ENCODE measurements around the gene CRYGB. TPM values are rescaled to one million over a fixed set of nuclear protein-coding genes. Genes with fewer than 3 reads are reported as not detected.
"Not testable (repeated sequence)": the region's sequence is repeated elsewhere in the genome, so short reads cannot be mapped to it uniquely, and the experiment has no call there.

CRYGB gene
- total RNA-seq, 1 experiment from 2014 or later: not detected

DNA sequence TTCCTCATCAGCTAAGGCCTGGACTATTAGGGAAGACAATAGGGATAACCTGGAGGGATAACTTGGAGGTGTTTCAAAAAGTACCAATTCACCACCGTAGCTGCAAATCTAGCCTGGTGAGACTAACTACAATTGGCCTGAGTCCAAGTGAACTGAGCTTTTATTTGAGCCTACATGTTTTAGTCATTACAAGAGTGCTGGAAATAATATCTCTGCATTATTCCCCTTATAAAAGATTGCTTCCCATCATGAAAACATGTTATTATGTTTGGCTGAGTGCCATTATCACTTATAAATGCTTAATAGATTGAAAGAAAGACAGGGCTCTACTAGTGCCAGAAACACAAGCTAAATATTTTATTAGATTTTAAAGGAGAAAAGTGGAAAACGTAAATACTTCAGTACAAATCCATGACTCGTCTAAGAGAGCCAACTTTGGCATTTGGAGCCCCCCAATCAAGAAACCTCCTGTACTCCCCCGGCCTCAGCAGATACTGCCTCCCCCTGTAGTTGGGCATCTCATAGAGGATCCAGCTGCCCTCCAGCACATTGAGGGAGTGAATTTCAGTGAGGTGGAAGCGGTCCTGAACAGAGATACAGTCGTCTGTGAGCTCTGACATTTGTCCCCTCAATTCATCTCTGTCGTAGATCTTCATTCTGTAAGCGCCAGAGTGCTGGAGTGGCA is 3.6 kb downstream of the CRYGB start (continued):
- no peak for TF ChIP-seq ZBTB33 (IDR thresholded peaks at IDR 0.05; ENCODE audit: extremely low read depth, insufficient replicate concordance, low read length)

DNA sequence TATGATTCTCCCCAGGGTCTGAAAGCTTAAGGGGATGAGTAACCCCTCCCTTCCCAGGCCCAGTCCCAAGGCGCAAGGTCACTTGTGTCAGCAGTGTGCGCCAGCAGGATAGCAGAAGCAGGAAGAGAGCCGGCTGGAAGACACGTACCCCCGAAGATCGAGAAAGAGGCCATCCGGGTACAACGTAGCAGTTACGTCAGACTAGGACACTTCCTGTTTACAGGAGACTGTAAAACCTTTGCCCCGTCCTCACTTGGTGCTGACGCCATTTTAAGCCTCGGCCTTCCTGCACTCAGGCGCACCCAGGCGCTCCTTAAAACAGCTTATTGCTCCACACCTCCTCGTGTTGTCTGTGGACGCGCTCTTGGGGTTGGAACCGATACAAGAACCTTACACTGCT is 6.5 kb downstream of the CRYGB start:
- no peaks in the 10 kb centered on the region for H3K4me1 ChIP-seq (ENCODE audit: control insufficient read depth in 1 of 2, insufficient read depth in 2 of 2, low read length in 2 of 2)
- TF ChIP-seq ZBTB33 (IDR thresholded peaks at IDR 0.05; ENCODE audit: extremely low read depth, insufficient replicate concordance, low read length) (no peak), ZFX (IDR thresholded peaks at IDR 0.05) (no peak)
- H3K79me2 ChIP-seq (ENCODE audit: insufficient read depth, low read length): no peaks in the 10 kb centered on the region
- H3K9me2 ChIP-seq (ENCODE audit: insufficient read depth): no peaks in the 10 kb centered on the region
- ChIA-PET CTCF (no interaction called here), RAD21 (ENCODE audit: low non-redundant PET in 1 of 2, low total read pairs in 2 of 2, uncharacterized antibody in 2 of 2, unreplicated experiment in 2 of 2) (no interaction called here), POLR2A (no interaction called here)
- no peaks in the 10 kb centered on the region for H3K27me3 ChIP-seq (ENCODE audit: insufficient read depth, low read length)
- H3K9me3 ChIP-seq (ENCODE audit: control insufficient read depth in 1 of 2, insufficient read depth in 1 of 2, low read depth in 1 of 2, low read length in 2 of 2): no peaks in the 10 kb centered on the region
- intact Hi-C loops (cut with micrococcal nuclease): no loop called here
- H2AFZ ChIP-seq (ENCODE audit: low read depth, low read length, poor library complexity, severe bottlenecking): no peak overlapping the region
- H3K4me3 ChIP-seq (replicated peaks in 1 of 2; ENCODE audit: low read depth in 1 of 2, low read length in 2 of 2): no peak overlapping the region
- no peaks in the 10 kb centered on the region for H3K36me3 ChIP-seq (ENCODE audit: control insufficient read depth in 1 of 2, insufficient read depth in 2 of 2, low read length in 2 of 2)
- no TSS peak for BruUV-seq (replicated peaks)
- DNase-seq (ENCODE audit: low read depth, low spot score) (no peak), ATAC-seq (no peak)
- H3K9ac ChIP-seq (ENCODE audit: low read length): no peak overlapping the region
- H3K27ac ChIP-seq (ENCODE audit: low read depth, low read length): no peak overlapping the region
- H3K4me2 ChIP-seq (ENCODE audit: low read length): no peak overlapping the region
- no peaks in the 10 kb centered on the region for H4K20me1 ChIP-seq (ENCODE audit: insufficient read depth)

DNA sequence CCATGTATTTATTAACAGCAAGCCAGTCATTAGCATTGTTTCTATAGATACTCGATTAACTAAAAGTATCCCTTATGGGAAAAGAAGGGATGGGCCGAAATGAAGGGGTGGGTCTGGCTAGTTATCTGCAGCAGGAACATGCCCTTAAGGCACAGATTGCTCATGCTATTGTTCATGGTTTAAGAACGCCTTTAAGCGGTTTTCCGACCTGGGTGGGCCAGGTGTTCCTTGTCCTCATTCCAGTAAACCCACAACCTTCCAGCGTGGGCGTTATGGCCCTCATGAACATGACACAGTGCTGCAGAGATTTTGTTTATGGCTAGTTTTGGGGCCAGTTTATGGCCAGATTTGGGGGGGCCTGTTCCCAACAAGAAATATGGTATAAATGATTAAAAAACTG is 7.6 kb downstream of the CRYGB start:
- BruUV-seq (replicated peaks); H2AFZ ChIP-seq (ENCODE audit: low read depth, low read length, poor library complexity, severe bottlenecking); H3K27ac ChIP-seq (ENCODE audit: low read depth, low read length); RAD21 ChIA-PET (ENCODE audit: low non-redundant PET in 1 of 2, low total read pairs in 2 of 2, uncharacterized antibody in 2 of 2, unreplicated experiment in 2 of 2); H4K20me1 ChIP-seq (ENCODE audit: insufficient read depth); ATAC-seq; H3K79me2 ChIP-seq (ENCODE audit: insufficient read depth, low read length); H3K4me1 ChIP-seq (ENCODE audit: control insufficient read depth in 1 of 2, insufficient read depth in 2 of 2, low read length in 2 of 2); H3K9me3 ChIP-seq (ENCODE audit: control insufficient read depth in 1 of 2, insufficient read depth in 1 of 2, low read depth in 1 of 2, low read length in 2 of 2); intact Hi-C loops (cut with micrococcal nuclease); CTCF ChIA-PET; H3K4me2 ChIP-seq (ENCODE audit: low read length); H3K36me3 ChIP-seq (ENCODE audit: control insufficient read depth in 1 of 2, insufficient read depth in 2 of 2, low read length in 2 of 2); POLR2A ChIA-PET; H3K9ac ChIP-seq (ENCODE audit: low read length); H3K9me2 ChIP-seq (ENCODE audit: insufficient read depth); H3K27me3 ChIP-seq (ENCODE audit: insufficient read depth, low read length); H3K4me3 ChIP-seq (replicated peaks in 1 of 2; ENCODE audit: low read depth in 1 of 2, low read length in 2 of 2); DNase-seq (ENCODE audit: low read depth, low spot score): not testable (repeated sequence)
